Cardiac septum (tissue), 1 donor: ENCODE results near the gene TUBA3C. TPM values are rescaled to one million over a fixed set of nuclear protein-coding genes. Genes with fewer than 3 reads are reported as not detected.
A peak's percentile ranks its signal among the peaks of the same experiment; 100 is the strongest.
"Not testable (repeated sequence)": the region's sequence is repeated elsewhere in the genome, so short reads cannot be mapped to it uniquely, and the experiment has no call there.

Experiments used
- DNase-seq: peaks from one replicate; pipeline ENCODE4 v3.0.0-alpha.2; 2020; ENCODE audit warnings: low spot score
- intact Hi-C: fragments of 100-400 bp; cut with DNase I; formaldehyde crosslinking; loops from one replicate; pipeline ENCODE4 v1.14.0; 2022
- long read RNA-seq: library from polyadenylated mRNA; unstranded; transcript quantifications from one replicate; pipeline ENCODE4 v2.0.0, GENCODE V29; 2021
- total RNA-seq: library from RNA; stranded (reverse); fragmentation: NEBNext Ultra II Directional; extraction: Animal tissue kit (Norgen Biotek cat#: 25700); gene quantifications from one replicate; pipeline ENCODE4 v1.2.1, GENCODE V29; 2021
- donor health status: DM: no; HTN: no; CAD: no.

TUBA3C gene
- total RNA-seq, result not detected
- long read RNA-seq, result 0 reads

DNA sequence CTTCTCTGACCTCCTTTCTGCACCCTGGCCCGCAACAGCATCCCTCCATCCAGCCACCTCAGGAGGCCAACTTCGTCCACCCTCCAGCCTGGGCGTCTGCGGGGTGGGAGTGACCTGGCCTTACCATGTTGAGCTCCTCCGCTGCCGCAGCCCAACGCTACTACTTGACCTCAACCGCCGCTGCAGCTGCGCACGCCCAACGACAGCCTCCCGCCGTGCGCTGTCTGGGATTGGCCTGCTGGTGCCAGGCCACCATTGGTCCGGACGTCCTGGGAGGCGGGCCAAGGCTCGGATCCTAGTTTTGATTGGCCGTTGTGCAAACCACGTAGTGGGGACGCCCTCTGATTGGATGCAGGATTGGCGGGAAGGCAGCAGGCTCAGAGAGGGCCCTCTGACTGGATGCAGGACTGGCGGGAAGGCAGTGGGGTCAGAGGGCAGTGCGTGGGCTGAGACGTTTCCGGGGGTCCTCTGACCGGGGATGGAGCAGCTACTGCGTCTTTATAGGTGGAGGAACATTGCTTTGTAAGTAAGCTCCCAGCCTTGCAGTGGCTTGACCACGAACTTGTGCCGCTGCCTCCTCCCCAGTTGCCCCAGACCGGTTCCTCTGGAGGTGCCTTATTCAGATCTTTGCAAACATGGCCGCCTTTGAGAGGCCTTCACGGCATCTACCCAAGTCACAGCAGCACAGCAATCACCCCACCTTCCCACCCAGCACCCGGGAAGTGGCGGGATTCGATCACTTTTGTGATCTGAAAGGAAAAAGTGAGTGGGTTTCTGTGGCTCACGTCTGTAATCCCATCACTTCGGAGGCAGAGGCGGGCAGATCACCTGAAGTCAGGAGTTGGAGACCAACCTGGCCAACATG, at the start of gene TUBA3C:
Gene TUBA3C, minus strand, starts transcription at position 204 of the 865 bp plus-strand sequence. Its CDS starts 77 bp downstream, at position 127.
- intact Hi-C loops, result no loop called here
- DNase-seq, result peak; percentile 50

DNA sequence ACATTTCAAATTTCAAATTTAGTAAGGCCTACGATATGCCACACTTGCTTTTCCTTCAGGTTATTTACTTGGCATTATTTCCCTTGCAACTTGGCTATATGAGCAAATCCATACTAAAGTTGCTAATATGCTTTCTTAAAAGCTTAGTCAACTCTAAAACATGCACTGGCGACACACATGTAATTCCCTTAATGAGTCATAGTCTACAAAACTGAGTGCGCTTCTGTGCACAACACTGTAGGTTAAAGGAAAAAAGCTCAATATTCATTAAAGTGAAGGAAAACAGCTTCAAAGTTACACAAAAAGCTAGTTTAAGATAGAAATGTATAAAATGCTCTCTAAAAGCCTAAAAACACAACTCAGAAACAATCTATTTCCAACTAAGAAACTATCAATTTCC, 25.8 kb upstream of the TUBA3C start:
- intact Hi-C loops, DNase-seq: not testable (repeated sequence)

DNA sequence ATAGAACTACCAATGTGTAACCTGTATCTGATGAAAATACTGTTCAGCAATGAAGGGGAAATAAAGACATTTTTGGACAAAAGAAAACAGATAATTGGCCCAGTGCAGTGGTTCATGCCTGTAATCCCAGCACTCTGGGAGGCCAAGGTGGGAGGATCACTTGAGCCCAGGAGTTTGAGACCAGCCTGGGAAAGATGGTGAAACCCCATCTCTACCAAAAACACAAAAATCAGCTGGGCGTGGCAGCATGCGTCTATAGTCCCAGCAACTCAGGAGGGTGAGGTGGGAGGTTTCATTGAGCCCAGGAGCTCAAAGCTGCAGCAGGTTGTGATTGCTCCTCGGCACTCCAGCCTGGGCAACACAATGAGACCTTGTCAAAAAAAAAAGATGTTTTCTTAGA, 11.0 kb upstream of the TUBA3C start:
- intact Hi-C loops, DNase-seq: not testable (repeated sequence)

DNA sequence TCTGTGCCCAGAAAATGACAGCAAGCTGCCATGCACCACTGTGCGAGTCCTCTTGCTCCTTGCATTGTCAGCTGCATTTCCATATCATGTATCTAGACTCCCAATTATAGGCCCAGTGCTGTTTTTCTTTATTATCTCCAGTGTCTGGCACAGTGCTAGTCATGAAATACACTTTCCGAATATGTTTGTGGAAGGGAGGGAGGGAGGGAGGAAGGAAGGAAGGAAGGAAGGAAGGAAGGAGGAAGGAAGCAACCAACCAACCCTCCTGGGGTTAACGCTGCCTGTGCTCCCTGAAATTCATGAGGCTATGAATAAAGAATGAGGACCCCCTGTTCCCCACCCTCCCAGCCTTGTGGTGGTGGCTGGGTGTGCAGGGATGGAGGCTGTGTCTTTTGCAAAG, 8.3 kb upstream of the TUBA3C start:
- DNase-seq, intact Hi-C loops: not testable (repeated sequence)

DNA sequence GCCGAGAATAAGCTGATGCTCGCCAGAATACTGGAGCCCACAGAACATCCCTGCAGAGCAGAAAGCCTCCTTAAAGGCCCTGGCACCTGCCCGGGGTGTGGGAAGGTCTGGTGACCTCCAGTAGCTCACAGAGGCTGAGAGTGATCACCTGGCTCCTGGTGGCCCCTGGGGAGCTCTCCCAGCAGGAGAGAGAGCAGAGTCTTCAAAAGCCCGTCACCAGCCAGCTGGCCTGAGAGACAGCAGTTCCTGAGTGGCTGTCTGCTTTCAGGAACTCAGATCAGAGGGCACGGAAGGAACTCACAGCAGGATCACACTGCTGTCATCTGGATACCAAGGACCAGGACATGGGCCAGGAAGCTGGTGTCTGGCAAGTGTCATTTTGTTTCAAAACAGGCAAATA, 7.7 kb upstream of the TUBA3C start:
- intact Hi-C loops, result not testable (repeated sequence)
- peak; percentile 58 for DNase-seq

DNA sequence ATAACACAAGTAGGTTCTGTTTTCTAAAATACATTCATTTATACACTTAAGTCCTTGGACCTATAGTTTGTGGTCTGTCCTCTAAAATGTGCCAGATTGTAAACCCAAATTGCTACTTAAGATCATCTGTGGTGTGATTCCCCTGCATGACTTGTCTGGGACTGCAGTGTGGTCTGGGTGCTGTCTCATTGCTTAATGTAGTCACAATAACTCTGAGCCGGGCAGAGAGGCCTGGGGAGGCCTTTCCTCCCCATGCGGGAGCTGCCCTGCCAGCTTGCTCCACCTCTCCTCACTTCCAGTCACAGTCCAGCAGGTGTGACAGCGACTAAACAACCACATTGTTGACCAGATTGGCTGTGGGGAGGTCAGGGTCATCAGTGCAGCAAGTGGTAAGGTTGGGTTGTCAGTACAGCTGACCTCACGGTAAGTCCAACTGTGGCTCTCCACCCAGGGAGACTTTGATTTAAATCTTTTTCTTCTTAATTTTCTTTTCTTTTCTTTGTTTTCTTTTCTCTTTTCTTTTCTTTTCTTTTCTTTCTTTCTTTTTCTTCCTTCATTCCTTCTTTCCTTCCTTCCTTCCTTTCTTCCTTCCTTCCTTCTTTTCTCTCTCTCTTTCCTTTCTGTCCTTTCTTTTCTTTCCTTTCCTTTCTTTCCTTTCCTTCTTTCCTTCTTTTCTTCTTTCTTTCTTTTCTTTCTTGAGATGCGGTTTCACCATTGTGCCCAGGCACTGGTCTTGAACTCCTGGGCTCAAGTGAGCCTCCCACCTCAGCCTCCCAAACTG, 4.4 kb upstream of the TUBA3C start:
- intact Hi-C loops, result no loop called here
- no peak for DNase-seq

DNA sequence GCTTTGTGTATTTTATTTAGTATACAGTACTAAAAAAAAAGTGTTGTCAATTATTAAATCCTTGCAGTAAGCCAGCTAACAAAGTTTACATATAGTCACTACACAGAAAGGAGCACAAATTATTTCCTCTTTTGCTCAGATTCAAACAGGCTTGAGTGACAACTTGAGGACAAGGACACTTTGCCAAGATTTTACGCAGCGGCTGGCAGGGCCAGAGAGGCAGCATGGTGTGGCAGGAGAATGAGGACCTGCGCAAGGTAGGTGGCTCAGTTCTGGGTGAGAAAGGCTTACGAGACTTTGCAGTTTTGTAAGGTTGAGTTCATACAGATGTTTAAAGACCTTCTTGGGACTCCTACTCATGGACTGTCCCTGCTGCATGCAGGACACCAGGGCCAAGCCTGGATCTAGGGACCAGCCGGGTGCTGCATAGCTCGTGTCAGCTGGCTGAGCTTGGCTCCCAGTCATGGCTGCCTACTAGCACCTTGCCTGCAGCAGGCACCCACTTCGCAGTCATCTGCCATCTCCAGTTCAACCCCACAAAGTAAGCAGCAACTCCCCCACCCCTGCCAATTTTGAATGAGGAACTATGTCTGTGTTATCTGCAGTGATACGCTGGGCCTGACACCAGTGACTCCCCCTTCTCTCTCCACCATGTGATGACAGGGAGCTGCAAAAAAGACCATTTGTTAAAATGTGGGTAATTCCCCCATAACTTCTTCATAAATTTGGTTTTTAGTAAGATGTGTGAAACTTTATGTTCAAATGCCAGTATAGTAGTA, 3.7 kb upstream of the TUBA3C start:
- DNase-seq, result peak; percentile 26
- intact Hi-C loops, result no loop called here

DNA sequence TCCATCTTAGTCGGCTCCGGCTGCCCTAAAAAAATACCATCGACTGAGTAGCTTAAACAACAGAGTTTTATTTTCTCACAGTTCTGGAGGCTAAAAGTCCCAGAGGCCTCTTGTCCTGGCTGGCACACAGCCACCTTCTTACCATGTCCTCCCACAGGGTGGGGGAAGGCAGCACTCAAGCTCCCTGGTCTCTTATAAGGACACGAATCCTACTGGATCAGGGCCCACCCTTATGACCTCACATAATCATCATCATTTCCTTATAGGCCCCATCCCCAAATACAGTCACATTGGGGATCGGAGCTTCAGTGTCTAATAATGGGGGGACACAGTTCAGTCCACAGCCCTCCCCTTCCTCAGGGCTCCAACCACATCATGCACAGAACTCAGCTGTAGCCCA, 2.6 kb upstream of the TUBA3C start:
- intact Hi-C loops, result no loop called here
- DNase-seq, result no peak

DNA sequence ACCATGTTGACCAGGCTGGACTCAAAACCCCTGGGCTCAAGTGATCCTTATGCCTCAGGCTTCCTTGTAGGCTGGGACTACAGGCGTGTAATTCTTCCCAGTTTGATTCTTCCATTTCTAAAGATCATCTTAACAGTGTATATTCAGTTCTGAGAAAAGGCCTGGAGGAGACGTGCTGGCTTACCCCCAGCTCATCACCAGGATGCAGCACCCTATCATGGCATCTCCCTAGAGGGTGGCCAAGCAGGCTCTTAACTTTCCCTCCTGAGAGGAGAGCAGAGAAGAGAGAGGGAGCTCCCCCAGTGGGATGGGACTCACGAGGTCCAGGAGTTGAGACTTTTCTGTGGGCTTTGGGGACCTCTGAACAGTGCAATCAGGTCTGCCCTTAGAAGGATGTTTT, 2.1 kb upstream of the TUBA3C start:
- intact Hi-C loops, result no loop called here
- no peak for DNase-seq

DNA sequence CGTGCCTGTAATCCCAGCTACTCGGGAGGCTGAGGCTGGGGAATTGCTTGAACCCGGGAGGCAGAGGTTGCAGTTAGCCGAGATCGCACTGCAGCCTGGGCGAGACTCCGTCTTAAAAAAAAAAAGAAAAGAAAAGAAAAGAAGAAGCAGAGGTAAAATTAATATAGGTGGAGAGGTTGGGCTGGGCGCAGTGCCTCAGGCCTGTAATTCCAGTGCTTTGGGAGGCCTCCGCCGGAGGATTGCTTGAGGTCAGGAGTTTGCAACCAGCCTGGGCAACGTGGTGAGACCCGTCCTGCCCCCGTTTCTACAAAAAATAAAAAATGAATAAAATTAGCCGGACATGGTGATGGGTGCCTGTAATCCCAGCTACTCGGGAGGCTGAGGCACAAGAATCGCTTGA, 912 bp upstream of the TUBA3C start:
- no peak for DNase-seq
- intact Hi-C loops, result no loop called here

DNA sequence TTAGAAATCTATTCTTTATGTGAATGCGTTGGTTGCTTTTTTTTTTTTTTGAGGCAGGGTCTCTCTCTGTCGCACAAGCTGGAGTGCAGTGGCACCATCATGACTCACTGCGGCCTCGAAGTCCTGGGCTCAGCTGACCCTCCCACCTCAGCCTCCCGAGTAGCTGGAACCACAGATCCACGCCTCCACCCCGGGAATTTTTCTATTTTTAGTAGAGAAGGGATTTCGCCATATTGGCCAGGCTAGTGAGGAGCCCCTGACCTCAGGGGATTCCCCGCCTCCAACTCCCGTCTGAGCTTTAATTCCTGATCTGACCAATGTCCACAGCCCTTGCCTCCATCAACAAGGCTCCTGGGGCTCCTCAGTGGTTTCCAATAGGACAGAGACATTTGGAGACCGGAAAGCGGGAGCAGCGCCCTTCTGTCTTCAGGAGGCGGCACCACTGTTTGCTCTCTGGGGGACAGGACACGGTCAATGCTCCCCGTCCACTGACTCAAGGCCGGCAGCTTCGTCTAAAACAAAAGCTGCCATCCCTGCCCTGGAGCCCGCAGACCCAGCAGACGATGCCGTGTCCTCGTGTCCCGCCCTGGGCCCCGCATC, 503 bp downstream of the TUBA3C start:
- peak; percentile 29 for DNase-seq
- intact Hi-C loops, result no loop called here

DNA sequence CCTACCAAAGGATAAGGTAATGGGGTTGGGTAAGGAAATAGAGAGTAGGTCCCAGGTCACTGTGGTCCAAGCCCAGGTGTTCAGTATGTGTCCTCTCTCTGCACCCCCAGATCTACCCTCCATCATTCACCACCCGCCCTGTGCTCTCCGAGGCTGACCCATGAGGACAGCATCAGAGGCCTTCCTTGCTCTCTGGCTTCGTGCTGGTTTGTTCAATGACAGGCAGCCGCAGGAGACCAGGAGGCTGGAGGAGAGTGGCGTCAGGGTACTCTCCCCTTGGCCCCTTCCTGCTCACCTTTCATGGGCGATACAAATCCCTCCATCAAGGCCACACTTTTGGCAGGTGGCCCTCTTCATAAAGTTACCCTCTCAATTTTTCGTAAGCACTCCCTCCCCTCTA, 1.7 kb downstream of the TUBA3C start:
- intact Hi-C loops, result no loop called here
- DNase-seq, result no peak

DNA sequence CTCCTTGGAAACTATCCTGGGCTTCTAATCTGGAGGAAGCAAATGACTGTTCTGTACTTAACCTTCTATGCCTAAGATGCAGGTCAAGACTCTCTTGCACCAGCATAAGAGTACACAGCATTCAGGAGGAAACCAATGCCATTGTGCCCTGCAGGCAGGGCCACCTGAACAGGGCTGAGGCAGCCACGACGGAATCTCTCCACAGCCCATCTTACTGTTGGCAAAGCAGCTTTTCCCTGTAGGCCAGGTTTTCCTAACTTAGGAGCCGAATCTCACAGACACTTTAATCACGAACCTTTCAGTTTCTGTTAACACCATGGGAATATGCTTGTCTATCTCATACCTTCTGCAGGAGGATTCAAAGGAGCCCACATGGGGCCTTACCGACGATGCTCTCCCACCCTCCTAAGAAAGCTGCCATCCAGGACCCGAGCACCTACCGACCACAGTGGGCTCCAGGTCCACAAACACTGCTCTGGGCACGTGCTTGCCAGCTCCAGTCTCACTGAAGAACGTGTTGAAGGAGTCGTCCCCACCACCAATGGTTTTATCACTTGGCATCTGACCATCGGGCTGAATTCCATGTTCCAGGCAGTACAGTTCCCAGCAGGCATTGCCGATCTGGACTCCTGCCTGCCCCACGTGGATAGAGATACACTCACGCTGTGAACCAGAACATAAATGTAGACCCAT, 2.6 kb downstream of the TUBA3C start:
- intact Hi-C loops, result no loop called here
- DNase-seq, result peak; percentile 54

DNA sequence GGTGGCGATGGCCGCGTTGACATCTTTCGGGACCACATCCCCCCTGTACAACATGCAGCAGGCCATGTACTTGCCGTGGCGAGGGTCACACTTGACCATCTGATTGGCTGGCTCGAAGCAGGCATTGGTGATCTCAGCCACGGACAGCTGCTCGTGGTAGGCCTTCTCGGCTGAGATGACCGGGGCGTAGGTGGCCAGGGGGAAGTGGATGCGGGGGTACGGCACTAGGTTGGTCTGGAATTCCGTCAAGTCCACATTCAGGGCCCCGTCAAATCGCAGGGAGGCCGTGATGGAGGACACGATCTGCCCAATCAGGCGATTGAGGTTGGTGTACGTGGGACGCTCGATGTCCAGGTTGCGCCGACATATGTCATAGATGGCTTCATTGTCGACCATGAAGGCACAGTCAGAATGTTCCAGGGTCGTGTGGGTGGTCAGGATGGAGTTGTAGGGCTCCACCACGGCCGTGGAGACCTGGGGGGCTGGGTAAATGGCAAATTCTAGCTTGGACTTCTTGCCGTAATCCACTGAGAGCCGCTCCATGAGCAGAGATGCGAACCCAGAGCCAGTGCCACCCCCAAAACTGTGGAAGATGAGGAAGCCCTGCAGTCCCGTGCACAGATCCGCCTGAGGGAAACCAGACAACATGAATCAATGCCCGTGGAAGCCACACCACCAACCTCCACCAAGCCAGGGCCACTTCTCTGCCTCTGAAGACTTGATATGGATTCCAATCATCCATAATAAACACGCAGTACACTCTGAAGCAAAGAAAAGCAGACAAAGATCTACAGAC, 4.4 kb downstream of the TUBA3C start:
- DNase-seq, result peak; percentile 59
- intact Hi-C loops, result not testable (repeated sequence)

DNA sequence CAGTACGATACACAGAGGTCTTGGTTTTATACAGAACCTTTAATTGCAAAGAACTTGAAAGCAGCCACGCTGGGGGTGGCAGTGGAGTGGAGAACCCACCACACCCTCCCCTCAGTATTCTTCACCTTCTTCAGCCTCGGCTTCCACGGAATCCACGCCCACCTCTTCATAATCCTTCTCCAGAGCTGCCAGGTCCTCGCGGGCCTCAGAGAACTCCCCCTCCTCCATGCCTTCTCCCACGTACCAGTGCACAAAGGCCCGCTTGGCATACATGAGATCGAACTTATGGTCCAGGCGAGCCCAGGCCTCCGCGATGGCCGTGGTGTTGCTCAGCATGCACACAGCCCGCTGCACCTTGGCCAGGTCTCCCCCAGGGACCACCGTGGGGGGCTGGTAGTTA, 7.9 kb downstream of the TUBA3C start:
- DNase-seq, result no peak
- intact Hi-C loops, result no loop called here

DNA sequence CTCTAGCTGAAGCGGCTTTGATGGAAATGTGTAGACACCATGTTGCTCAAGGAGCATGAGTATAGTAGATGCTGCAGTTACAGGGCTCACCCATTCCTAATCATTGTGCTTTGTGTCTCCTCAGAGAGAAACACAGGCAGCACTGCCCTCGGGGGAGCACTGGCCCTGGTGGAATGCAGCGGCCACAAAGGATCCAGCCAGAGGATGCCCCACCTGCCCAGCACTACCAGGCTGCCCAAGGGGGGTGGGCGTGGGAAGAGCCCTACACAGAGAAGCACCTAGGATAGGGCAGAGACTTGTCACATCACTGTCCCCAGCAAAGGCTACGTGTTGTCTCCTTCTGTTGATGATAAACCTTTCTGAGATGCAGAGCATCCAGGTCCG, 9.0 kb downstream of the TUBA3C start:
- no peak for DNase-seq
- intact Hi-C loops, result no loop called here

DNA sequence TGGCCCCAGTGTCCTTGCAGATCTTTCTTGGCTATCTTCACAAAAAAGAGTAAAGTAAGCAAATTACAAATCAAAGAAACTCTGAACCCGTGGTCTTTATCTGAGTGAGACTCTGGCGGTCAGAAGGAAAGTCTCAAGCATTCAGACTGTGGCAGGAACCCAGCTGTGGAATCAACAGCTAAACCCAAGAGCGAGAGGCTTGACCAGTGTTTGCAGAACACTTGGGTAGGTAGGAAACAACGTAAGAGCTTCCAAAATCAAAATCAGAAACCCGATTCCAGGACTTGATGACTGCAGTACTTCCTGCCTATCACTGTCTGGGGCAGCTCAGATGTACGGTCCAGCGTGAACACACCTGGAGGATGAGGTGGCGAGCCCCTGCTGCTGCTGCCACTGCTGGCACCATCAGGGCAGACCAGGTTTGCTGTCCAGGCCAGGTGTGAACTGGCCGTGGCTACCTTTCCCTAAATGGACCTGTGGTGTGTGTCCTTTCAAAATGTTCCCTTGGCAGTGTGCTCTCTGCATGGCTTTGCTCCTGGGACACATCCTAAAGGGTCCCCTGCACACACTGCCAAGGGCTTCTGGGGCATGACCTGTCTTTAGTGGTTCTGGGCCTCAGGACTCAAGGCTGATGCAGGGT, 9.5 kb downstream of the TUBA3C start:
- DNase-seq, result no peak
- intact Hi-C loops, result no loop called here

DNA sequence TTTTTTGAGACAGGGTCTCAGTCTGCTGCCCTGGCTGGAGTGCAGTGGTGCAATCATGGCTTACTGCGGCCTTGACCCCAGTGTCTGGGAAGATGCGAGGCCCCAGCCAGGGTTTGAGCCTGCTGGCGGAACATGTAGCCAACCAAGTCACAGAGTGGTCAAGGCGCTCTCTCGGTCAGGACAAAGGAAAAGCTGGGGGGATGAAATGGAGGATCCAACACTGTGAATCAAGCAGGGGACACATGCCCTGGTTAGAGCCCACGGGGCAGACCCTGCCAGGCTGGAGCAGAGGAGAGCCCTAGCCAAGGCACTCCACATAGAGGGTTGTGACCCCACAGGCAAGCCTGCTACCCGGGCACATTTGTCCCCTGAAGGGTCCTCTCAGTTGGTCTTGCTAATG, 10.1 kb downstream of the TUBA3C start:
- intact Hi-C loops, result no loop called here
- no peak for DNase-seq
